Fibroblast of the aortic adventitia (primary cell): ENCODE results near the gene HNRNPL. TPM values are rescaled to one million over a fixed set of nuclear protein-coding genes. Genes with fewer than 3 reads are reported as not detected.
"Not testable (repeated sequence)": the region's sequence is repeated elsewhere in the genome, so short reads cannot be mapped to it uniquely, and the experiment has no call there.

ENCODE experiments used
- DNase-seq: peaks from one replicate; pipeline ENCODE4 v3.0.0-alpha.2; 2010; ENCODE audit warnings: low read depth
- H3K4me3 ChIP-seq: 2 replicates; pipeline ENCODE4 v1.5.1; 2011; ENCODE audit warnings: low read depth, mild to moderate bottlenecking, control low read depth, low read length, moderate library complexity
- total RNA-seq: library from RNA; depleted of rRNA; stranded (reverse); fragments of >200 nt; gene quantifications from 2 replicates; pipeline ENCODE4 v1.2.3, GENCODE V29; 2012; ENCODE audit warnings: low replicate concordance
- TF ChIP-seq, protein P1 (sequence below): IDR thresholded peaks from 2 replicates; pipeline ENCODE4 v1.5.1; 2011; ENCODE audit warnings: mild to moderate bottlenecking, low read length, control low read depth, inconsistent platforms; ENCODE audit not compliant: insufficient read depth

Gene HNRNPL
- total RNA-seq, 1 donor = 254 TPM

DNA sequence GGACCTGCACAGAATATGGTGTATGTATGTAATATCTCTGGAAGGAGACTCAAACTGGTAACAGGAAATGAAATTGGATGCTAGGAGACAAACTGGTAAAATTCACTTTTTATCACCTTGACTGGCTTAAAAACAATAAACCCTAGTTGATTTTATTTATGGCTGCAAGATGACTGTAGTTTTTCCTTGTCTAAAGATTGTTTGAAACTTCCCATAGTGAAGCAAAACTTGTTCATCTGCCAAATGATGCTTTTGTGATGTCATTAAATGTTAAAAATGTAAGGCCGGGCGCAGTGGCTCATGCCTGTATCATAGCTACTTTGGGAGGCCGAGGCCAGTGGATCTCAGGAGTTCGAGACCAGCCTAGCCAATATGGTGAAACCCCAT is 15.7 kb downstream of the HNRNPL start:
- TF ChIP-seq, protein P1, sequence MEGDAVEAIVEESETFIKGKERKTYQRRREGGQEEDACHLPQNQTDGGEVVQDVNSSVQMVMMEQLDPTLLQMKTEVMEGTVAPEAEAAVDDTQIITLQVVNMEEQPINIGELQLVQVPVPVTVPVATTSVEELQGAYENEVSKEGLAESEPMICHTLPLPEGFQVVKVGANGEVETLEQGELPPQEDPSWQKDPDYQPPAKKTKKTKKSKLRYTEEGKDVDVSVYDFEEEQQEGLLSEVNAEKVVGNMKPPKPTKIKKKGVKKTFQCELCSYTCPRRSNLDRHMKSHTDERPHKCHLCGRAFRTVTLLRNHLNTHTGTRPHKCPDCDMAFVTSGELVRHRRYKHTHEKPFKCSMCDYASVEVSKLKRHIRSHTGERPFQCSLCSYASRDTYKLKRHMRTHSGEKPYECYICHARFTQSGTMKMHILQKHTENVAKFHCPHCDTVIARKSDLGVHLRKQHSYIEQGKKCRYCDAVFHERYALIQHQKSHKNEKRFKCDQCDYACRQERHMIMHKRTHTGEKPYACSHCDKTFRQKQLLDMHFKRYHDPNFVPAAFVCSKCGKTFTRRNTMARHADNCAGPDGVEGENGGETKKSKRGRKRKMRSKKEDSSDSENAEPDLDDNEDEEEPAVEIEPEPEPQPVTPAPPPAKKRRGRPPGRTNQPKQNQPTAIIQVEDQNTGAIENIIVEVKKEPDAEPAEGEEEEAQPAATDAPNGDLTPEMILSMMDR = no peak
- no peak overlapping the region for H3K4me3 ChIP-seq
- peak; percentile 20 for DNase-seq

DNA sequence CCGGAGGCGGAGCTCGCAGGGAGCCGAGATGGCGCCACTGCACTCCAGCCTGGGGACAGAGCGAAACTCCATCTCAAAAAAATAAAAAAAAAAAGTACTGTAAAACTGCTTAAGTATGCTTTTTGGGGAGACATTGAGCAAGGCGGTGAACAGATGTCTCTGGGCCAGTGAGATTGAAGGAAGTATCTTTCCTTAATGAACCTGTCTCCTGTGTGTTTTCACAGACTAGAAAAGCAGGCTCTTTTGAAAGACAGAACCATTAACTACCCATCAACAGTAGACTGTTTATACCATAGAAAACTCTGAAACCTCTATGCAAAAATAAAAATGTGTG is 16.7 kb downstream of the HNRNPL start:
- TF ChIP-seq, protein P1 = no peak
- H3K4me3 ChIP-seq = no peak overlapping the region
- no peak for DNase-seq

DNA sequence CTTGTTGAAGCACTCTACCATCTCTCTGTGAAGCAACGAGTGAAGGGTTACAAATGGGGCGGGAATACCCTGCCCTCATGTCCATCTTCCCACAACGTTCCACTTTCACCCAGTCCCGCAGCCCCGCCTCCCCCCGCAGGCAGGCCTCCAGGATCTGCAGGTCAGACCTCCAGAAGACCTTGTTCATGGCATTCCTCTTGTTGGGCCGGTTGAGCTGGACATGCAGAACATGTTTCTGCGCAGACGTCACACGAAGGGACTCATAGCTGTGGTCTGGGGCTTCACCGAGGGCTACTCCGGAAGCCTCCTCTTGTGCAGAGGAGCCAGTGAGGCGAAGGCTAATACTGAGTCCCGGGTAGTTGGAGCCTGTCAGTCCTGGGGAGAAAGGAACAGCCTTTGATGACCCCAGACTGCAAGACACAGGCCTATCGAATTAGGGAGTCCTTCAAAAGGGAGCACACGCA is 18.6 kb downstream of the HNRNPL start:
- TF ChIP-seq, protein P1 = no peak
- H3K4me3 ChIP-seq = peak overlapping the region; percentile 87
- DNase-seq = peak; percentile 81

DNA sequence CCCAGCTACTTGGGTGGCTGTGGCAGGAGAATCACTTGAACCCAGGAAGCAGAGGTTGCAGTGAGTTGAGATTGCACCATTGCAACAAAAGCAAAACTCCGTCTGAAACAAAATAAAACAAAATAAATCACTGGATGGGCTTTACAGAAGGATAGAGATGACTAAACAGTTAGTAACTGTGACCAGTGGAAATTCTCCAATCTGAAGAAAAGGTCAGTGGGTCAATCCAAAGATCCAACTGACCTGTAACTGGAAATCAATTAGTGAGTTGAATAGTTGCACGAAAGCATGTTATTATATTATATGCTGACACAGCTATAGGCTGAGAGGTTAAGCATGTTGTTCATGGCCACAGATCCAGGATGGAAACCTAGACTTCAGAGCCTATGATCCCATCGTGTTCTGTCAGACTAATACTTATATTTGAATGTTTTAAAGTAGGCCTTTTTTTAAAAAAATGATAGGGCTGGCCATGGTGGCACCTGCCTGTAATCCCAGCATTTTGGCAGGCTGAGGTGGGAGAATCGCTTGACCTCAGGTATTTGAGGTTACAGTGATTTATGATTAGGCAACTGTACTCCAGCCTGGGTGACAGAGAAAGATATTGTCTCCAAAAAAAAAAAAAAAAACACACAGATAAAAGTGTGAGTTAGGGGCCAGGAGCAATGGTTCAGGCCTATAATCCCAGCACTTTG is 19.6 kb downstream of the HNRNPL start:
- TF ChIP-seq, protein P1 = no peak
- DNase-seq = peak; percentile 37
- no peak overlapping the region for H3K4me3 ChIP-seq

DNA sequence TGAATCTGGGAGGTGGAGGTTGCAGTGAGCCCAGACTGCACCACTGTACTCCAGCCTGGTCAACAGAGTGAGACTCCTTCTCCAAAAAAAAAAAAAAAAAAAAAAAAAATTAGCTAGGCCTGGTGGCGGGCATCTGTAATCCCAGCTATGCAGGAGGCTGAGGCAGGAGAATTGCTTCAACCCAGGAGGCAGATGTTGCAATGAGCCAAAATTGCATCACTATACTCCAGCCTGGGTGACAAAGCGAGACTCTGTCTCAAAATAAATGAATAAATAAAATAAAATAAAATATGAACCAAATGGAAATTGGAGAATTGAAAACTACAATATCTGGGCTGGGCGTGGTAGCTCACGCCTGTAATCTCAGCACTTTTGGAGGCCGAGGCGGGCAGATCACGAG is 20.6 kb downstream of the HNRNPL start:
- peak; percentile 37 for DNase-seq
- not testable (repeated sequence) for H3K4me3 ChIP-seq

DNA sequence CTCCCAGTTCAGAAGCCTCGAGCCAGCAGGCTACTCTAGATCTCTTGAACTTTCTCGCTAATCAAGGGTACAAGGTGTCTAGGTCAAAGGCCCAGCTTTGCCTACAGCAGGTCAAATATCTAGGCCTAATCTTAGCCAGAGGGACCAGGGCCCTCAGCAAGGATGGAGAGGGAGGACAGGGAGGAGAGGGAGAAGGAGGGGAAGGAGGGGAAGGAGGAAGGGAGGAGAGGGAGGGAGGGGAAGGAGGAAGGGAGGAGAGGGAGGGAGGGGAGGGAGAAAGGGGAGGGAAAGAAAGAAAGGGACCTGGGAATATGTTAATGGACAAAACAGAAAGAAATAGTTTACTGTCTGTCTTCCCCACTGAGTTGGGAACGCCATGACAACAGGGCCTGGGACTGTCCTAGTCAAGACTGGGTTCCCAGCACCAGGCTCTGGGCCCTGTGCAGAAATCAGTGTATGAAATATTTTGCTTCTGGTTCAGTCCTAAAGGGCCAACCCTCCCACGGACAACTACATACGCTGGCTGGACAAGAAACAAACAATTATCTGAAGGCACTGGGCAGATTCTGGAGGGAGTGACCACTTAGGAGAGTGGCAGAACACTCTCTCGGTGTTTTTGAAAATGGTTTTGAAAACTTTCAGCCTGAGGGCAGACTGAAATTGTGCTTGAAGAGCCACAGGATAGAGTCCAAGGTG is 22.8 kb downstream of the HNRNPL start:
- TF ChIP-seq, protein P1 = no peak
- no peak for DNase-seq
- no peak overlapping the region for H3K4me3 ChIP-seq

DNA sequence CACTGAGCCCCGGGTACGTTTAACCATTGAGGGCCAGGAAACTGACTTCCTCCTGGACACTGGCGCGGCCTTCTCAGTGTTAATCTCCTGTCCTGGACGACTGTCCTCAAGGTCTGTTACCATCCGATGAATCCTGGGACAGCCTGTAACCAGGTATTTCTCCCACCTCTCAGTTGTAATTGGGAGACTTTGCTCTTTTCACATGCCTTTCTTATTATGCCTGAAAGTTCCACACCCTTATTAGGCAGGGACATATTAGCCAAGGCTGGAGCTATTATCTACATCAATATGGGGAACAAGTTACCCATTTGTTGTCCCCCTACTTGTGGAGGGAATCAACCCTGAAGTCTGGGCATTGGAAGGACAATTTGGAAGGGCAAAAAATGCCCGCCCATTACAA is 23.9 kb downstream of the HNRNPL start:
- not testable (repeated sequence) for H3K4me3 ChIP-seq, DNase-seq

DNA sequence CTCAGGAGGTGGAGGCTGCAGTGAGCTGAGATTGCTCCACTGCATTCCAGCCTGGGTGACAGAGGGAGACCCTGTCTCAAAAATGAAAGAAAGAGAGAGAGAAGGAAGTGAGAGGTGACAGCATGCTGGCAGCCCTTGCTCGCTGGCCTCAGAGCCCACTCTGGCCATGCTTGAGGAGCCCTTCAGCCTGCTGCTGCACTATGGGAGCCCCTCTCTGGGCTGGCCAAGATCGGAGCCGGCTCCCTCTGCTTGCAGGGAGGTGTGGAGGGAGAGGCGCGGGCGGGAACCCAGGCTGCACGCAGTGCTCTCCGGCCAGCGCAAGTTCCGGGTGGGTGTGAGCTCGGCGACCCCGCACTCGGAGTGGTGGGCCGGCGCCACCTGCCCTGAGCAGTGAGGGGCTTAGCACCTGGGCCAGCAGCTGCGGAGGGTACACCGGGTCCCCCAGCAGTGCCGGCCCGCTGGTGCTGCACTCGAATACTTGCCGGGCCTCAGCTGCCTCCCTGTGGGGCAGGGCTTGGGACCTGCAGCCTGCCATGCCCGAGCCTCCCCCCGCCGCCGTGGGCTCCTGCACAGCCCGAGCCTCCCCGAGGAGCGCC is 28.5 kb downstream of the HNRNPL start:
- DNase-seq, H3K4me3 ChIP-seq: not testable (repeated sequence)
